GM19193 (cell line): ENCODE measurements around the gene PKDREJ.

Experiments used
- POLR2A ChIP-seq: IDR thresholded peaks from 4 replicates; pipeline ENCODE4 v1.6.1; 2011; ENCODE audit not compliant: insufficient read depth, insufficient read length; ENCODE audit errors: extremely low read depth

PKDREJ gene

DNA sequence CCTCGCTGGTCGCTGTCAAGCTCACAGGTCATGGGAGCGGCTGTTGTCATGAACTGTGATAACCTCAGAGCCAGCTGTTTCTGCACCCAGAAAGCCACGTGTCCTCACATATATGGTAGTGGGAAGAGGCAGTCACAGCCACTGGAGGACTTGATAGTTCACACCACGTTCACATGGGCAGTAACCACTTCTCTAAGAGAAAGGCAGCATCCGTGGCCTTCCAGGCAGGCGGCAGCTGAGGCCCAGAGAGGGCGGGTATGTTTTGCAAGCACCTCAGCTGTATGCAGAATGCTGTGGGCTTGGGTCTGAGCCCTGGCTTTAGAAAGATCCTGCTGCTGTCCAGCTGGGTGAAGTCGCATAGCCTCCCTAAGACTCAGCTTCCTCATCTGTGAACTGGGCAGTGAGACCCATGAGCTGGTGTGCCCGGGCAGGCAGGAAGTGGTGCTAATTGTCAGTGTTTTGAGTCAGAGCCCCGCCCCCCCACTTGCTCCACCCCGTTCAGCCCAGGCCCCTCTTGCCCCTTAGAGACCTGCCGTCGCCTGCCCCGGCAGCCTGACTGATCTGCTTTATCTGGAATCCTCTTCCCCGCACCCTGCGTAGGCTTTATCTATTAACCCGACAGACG is 18.0 kb upstream of the PKDREJ start:
- TF ChIP-seq POLR2A, result no peak

DNA sequence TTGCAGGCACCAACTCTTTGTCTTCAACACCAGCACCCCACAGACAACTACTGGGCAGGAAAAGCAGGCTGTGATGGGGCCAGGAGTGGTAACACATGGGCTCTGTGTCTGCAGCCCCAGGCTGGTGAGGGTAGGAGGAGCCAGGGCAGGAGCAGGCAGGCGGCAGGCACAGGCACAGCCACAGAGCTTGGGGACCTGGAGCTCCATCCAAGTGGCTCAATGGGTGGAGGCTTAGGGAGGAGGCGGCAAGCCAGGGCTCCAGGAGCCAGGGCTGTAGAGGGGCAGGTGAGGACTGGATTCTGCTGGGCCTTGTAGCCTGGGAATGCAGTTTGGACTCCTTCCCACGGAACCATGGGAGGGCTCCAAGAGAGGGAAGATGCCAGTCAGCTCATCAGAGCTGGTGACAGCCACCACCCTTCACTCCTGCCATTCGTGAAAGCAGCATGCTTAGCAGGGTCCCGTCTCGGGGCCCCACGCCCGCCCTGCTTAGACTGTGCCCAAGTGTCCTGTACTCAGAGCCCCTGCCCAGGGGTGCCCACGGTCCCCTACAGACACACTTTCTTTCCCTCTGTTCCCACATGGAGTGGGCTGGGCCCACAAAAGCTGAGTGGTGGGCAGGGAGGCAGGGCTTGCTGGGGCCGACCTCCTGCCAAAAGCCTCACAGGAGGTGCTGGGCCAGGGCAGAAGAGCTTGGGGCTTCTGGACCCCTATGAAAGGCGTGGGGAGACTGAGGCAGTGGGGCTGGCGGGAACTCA is 17.1 kb upstream of the PKDREJ start:
- TF ChIP-seq POLR2A, result no peak

DNA sequence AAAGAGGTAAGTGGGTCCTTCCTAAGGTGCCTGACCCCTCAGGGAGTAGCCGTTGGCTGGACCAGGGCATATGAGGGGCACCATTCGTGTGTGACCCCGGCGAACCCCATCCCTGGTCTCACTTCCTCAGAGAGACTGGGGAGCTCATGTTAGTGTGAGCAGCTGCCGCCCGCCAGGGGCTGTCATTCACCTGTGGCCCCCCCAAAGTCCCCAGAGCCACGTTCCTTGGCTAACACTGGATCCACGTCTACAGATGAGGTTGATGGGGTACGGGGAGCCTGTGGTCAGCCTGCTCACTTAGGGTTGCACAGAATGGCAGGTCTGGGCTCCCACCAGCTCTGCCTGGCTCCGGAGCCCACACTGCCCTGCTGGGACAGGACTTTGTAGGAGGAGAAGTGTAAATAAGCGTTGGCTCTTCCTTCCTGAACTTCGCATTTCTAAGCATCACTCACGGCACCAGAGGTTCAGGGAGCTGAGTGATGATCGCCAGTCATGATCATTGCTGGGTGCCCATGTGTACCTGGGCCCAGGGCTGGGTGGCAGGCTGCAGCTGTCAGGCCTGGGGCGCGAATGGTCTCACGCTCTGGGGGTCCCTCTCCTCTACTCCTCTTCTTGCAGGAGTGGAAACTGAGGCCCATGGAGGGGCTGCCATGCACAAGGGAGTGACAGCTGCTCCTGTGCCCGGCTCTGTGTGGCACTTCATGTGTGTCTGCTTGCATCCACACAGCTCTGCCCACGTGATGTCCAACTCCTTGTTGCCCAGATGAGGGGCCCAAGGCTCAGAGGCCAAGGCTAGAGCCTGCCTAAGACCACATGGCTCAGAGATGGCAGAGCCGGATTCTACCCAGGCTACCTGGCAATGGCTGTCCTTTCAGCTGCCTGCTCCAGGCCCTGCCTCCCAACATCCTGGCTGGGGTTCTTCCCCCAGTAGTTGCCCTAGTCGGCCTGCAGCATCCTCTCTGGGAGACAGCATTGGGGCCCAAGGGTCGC is 15.8 kb upstream of the PKDREJ start:
- no peak for TF ChIP-seq POLR2A

DNA sequence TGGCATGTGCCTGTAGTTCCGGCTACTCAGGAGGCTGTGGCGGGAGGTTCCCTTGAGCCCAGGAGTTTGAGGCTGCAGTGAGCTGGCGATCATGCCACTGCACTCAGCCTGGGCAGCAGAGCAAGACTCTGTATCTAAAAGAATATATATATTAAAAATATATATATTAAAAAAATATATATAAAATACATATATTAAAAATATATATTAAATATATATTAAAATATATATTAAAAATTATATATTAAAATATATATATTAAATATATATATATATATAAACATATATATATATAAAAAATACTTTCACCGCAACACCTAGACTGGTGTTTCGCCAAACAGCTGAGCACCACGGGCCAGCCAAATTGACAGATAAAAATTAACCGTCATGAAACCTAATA is 13.4 kb upstream of the PKDREJ start:
- no peak for TF ChIP-seq POLR2A

DNA sequence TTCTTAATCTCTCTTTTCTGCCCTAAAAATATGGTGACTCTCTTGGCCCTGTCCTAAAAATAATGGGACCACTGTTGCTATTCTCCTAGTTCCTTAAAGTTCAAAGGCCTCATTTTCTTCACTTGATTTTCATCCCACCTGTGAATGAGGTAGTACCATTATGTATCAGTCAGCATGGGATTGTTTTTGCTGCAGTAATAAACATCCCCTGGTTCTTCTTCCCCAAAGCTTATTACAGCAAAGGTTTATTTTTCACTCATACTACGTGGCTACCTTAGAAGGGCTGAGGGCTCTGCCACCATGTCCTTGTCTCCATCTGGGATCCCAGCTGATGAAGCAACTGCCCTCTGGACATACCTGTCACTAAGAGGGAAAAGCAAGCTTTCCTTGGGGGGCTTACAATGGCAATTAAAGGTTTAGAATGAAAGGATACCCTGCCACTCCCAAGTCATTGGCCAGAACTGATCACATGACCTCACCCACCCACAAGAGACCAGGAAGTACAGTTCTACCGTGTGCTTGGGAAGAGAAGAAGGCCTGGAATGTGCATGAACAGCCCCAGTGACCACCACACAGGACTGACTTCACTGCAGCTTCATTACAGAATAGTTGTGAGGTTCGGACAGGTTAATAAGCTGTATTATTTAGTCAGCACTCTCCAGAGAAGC is 12.4 kb upstream of the PKDREJ start:
- TF ChIP-seq POLR2A, result no peak

DNA sequence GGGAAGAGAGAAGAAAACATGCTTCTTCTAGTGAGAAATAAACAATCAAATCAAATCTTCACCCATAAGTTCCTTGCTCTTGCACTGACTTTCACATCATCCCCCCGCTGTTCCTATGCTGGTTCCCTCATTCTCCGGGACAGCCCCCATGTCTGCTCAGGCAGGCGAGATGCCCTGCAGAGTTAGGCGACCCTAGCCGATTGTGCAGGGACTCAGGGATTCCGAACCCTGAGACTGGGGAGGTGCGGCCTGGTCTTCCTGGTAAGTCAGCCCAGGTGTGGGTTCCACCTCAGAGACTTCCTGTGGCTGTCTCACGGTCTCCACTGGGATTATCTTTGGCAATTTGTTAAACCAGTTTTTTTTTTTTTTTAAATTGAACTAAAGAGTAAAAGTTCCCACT is 11.2 kb upstream of the PKDREJ start:
- TF ChIP-seq POLR2A, result no peak

DNA sequence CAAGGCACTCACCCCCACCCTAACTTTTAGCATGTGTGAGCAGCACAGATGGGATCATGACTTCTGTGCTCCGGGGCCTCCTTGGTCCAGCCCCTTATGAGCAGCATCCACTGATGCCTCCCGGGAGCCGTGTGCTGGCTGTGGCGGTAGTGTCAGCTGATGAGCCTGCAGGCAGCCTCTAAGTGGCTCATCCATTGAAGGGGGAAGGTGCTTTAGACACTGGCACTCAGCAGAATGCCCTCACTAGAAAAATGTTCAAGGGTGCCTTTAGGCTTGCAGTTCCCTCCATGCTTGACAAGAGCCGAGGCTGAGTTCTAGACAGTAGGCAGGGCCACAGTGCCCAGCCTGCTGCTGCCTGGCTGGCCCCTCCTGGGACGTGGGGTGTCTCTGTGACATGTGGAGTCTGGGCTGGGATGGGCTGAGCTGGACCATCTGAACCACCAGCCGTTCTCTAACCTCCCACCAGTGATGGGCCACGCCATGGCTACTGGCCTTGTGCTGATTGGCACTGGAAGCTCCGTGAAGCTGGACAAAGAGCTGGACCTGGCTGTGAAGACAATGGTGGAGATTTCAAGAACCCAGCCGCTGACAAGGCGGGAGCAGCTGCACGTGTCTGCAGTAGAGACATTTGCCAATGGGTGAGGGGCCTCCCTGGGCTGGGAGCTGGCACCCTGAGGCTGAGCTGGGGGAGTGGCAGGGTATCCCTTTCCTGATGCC is 10.4 kb upstream of the PKDREJ start:
- TF ChIP-seq POLR2A, result no peak

DNA sequence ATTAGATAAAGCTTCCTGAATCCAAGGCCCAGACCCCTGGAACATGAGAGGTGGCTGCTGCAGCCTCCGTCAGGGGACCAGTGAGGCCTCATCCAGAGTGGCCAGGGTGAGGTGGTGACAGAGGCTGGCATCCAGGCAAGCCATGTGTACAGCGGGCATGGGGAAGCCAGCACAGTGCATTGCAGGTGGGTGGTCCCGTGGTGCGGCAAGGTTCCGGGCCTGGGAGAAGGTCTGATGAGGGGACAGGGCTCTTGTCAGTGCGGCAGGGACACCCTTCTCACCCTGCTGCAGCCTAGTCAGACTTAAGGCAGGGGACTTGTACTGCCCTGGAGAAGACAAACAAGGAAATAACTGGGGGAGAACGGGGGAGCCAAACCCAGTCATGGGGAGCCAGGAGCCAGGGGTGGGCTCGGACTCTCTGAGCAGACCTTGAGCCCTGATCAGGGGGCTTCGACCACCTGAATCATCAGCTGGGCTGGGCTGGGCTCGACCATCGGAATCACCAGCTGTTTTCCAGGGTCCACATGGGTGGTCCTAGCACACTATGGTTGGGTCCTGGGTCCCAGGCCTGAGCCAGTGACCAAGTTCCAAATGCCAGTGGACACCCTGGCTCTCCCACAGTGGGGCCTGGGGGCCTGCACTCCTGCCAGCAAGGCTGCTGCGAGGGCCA is 9.8 kb upstream of the PKDREJ start:
- no peak for TF ChIP-seq POLR2A

DNA sequence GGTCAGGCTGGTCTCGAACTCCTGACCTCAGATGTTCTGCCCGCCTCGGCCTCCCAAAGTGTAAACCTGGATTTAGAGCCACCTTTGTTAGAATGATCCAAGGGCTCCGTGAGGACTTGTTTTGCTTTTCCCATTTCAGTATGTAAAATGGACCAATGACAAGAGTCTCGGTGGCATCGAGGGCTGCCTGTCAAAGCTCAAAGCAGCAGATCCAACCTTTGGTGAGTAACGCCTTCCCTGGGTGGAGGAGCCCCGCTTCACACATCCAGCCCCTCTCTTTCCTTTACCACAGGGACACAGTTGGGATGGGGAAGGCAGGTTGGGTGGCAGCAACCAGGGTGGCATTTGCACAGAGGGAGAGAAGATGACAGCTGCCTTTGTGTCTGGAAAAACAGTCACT is 9.1 kb upstream of the PKDREJ start:
- no peak for TF ChIP-seq POLR2A

DNA sequence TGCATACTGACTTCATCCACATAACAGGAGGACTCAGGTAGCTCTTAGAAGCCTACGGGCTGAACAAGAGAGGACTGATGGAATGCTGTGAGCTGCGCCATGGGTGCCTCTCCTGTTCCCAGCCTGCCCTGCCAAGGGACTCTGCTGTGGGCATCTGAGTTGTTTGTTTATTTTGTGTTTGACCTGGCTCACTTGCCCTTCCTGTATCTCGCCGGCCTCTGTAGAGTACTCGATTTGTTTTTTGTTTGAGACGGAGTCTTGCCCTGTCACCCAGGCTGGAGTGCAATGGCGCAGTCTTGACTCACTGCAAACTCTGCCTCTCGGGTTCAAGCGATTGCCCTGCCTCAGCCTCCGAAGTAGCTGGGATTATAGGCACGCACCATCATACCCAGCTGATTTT is 6.4 kb upstream of the PKDREJ start:
- no peak for TF ChIP-seq POLR2A

DNA sequence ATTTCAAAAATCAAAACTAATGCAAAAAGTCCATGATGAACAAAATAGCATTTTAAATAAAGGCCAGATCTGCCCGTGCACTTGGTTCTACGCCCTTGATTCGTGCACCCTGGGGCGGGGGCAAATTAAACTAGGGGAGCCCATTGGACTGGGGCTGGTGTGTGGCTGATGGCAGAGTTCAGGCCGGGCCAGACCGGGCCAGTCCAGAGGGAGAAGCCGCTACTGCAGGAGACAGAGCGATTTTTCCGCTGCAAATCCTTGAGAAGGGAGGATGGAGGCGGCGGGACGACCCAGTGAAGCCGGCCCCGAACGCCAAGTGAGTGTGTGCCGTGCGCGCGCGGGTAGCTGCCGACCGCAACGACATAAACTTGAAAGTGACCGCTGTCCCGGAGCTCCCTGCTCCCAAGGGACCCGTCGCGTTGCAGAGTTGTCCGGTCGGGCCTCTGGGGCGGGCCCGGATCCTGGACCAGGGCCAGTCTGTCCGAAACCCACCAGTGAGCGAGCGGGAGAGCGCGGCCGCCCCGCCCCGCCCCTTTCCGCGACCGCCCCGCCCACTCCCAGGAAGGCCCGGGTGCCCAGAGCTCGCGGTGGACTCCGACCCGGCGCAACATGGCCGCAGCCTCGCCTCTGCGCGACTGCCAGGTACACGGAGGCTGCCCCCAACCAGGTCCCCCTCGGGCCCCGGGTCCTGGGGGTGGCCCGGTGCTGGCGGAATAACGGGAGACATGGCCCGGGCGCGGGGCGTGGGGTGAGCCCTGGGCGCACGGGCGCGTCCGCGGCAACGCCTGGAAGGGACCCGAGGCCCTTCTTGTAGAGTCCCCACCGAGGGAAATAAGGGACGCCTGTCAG is 4.5 kb upstream of the PKDREJ start, which contains the start of gene TTC38:
TTC38 (plus strand) TSS at position 578 of the 849 bp plus-strand sequence; CDS start at position 610, 32 bp downstream.
- peak; percentile 70 for TF ChIP-seq POLR2A

DNA sequence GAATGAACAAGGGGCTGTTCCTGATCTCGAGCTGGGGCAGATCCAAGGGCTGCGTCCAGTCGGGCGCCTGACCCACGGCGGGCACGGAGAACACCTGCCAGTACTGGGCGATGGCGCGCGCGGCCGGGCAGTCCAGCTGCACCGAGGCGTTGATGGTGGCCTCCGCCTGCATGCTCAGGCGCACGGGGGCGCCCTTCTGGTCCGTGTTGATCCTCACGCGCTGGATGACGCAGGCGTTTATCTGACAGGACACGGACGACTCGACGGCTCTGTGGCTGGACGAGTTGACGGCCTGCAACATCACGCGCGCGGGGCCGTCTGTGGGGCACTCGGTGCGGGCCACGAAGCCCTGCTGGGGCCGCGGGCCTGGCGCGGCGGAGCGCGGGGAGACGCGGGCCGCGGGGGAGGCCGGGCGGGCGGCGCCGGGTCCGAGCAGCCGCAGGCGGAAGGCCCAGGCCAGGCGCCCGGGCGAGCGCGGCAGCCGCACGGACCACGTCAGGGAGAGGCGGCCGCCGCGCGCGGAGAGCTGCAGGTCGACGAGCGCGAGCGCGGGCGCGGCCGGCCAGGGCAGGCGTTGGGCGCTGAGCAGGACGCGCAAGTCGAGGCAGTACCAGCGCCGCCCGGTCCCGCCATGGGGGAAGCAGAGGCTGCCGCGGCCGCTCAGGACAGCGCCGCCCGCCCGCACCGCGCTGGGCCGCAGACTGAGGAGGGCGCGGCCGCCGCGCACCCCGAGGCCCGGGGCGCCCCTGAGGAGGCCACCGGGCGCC is 511 bp downstream of the PKDREJ start:
- no peak for TF ChIP-seq POLR2A
